ENCODE results near the gene TMPRSS5.

- TF ChIP-seq EZH2 (IDR thresholded peaks at IDR 0.05; ENCODE audit: insufficient read depth, low read length): no peak
- no peak for TF ChIP-seq CTCF (IDR thresholded peaks at IDR 0.05; ENCODE audit: insufficient read depth, low read depth, low read length)
Measured at GRCh38 chr11:113684496-113684895, 21.6 kb downstream of the TMPRSS5 start.
